ENCODE measurements around the gene ENKUR. TPM values are rescaled to one million over a fixed set of nuclear protein-coding genes. Genes with fewer than 3 reads are reported as not detected.
"Not testable (repeated sequence)": the region's sequence is repeated elsewhere in the genome, so short reads cannot be mapped to it uniquely, and the experiment has no call there.

ENKUR gene
- total RNA-seq, 1 experiment from 2014 or later, result 0.26 TPM

- no peak for DNase-seq (ENCODE audit: low read depth)
Measured at GRCh38 chr10:24979685-24980084, 36.3 kb downstream of the ENKUR start.

DNA sequence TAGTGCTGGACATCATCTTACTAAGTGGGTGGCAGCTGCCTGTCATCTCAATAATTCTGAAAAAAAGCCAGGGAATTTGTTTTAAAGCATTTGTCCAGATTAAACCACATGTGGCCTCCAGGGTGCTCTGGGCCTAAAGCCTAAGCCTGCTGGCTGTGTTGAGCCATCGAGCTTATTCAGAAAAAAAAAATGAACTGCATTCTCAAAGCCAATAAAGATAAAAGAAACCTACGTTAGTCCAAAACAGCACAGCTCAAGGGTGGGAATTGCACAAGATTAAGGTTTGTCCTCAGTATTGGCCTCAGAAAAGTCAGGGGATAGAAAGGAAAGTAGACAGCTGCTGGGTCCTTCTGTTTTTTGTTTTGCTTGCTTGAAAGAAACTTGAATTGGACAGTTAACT, 41.0 kb downstream of the ENKUR start:
- no peak for DNase-seq (ENCODE audit: low read depth)

DNA sequence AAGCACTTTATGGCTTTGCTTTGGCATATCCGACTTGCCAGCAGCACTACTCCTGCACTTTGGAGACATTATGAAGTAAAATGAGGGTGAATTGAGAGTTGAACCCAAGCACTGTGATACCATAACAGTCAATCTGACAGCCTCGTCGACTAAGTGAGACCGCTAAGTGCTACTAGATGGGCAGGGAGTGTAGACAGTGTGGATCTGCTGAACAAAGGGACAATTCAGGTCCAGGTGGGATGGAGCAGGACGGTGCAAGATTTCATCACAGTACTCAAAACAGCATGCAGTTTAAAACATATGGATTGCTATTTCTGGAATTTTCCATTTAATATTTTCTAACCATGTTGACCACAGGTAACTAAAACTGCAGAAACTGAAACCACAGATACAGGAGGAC, 42.8 kb downstream of the ENKUR start:
- no peak for DNase-seq (ENCODE audit: low read depth)

DNA sequence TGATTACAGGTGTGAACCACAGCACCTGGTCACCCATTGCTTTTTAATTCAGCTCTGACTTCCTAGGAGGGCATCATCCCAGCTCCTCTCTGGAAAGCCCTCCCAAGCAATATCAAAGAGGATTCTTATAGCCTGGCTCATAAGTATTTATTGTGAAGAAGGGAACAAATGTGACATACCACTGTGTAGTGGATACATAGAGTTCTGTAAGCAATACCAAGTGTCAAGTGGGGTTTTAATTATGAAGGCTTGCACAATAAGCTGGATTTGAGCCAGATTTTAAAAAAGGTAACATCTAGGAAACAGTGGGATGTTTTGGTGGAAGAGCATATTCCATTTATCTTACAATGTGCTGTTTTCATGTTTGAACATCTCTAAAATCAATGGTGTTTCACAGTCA, 44.6 kb downstream of the ENKUR start:
- no peak for DNase-seq (ENCODE audit: low read depth)

DNA sequence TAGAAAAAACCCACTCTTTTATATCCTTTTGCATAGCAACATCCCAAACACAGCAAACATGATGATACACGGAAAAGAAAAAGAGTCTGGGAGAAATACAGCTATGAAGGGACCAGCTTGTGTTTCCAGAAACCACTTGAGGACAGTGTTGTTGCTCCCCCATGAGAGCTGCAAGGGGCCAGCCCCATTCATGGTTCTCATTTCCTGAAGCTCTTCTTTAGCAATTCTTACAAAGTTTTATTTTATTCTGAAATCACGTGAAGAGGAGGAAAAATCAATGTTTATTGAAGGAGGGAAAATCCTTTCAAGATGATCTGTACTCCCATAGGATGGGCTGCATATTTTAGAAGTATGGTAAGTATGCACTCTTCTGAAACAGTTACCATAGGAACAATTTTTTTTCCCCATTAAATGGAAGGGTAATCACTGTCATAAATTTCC, 46.1 kb downstream of the ENKUR start:
- DNase-seq (ENCODE audit: low read depth), result no peak

DNA sequence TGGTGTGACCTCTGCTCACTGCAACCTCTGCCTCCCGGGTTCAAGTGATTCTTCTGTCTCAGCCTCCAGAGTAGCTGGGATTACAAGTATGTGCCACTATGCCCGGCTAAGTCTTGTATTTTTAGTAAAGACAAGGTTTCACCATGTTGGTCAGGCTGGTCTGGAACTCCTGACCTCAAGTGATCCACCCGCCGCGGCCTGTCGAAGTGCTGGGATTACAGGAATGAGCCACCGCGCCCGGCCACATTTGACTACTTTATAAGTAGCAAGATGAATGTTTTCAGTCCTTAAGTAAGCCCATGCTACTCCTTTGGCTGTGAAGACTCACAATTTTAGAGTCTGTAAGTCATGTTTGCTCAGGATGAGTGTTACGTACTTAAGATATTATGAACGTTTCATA, 47.0 kb downstream of the ENKUR start:
- not testable (repeated sequence) for DNase-seq (ENCODE audit: low read depth)

GRCh38 chr10:24968349-24968748, 47.6 kb downstream of the ENKUR start:
- no peak for DNase-seq (ENCODE audit: low read depth)

- no peak for DNase-seq (ENCODE audit: low read depth)
Measured at GRCh38 chr10:24966962-24967481, 48.9 kb downstream of the ENKUR start.

DNA sequence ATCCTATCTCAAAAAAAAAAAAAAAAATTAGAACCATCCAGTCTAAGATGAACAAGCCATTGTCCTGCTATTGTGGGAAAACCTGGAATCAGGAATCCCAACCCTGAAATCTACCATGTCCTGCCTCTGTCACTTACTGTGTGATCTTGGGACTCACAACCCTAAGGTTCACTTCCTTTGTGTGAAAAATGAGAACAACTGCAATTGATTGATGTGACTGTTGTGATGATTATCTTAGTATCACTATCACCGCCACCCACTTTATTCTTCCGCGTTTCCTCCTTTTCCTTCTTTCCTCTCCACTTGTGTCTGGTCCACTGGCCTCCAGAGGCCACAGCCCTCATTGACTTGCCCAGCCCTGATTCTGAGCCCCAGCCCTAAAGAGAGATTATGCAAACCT, 50.9 kb downstream of the ENKUR start:
- DNase-seq (ENCODE audit: low read depth), result no peak

DNA sequence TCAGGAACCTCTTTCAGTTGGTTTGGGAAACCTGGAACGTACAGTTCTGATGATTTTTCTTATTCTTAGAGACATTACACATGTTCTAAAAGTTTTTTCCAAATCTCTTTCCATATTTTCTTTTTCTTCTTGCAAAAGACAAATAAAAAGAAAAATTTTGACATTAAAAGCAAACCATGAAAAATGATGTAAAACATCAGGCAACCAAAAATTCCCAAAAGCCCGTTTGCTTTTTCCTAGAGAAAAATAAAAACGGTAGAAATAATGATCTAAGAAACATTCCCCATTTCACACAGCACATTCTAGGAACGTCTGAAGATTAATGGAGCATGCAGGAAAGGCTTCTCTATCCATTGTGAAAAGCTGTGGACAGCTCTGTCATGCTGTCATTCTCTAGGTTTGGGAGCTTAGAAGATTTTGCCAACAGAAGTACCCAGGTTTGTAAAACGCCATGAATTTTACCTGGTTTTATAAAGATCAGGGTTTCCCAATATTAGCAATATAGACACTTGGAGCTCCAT, 52.4 kb downstream of the ENKUR start:
- no peak for DNase-seq (ENCODE audit: low read depth)

DNA sequence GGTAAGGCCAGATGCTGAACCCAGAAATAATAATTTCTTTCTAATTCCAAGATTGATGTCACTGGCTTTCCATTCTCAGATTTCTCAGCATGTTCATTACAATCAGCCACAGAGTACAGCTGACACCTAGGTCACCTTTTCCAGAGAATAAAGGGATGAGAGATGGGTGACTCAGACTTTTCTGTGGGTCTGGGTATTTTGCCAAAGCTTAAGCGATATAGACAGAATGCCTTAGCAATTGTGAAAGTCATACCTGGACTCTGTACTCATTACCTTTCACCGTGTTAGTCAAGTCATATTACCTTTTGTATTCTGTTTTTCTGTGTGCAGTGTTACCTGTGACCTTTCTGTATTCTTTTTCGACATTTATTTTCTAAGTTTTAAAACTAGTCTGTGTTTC, 53.0 kb downstream of the ENKUR start:
- peak; percentile 83 for DNase-seq (ENCODE audit: low read depth)

GRCh38 chr10:24961582-24961981, 54.4 kb downstream of the ENKUR start:
- DNase-seq (ENCODE audit: low read depth), result no peak

GRCh38 chr10:24959382-24959730, 56.6 kb downstream of the ENKUR start:
- DNase-seq (ENCODE audit: low read depth), result no peak

DNA sequence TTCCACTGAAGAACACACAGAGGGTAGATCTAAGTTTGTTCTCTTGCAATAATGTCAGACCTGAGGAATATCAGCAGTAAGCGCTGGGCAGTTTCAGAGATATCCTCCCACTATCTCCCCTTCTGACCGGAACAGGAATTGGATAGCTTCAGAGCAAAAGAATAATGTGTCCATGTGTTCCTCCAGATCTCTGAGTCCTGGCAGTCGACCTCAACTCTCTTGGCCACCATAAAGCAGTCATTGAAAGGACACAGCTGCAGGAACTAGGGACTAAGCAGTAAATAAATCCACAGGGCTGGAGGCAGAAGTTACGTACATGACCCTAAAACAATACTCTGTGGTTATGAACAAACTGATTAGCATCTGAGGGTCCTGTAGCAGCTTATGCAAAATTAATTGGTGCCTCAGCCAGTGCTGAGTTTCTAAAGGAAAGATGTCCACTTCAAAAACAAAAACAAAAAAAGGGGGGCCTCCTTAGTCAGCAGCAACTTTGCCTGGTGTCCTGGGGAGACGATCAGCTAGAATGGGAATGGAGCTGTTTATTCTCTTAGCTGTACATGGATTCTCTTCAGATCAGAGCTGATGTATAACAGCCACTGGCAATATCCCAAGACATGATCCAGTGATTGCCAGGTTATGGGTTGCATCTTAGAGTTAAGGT, 57.1 kb downstream of the ENKUR start:
- peak; percentile 16 for DNase-seq (ENCODE audit: low read depth)

DNA sequence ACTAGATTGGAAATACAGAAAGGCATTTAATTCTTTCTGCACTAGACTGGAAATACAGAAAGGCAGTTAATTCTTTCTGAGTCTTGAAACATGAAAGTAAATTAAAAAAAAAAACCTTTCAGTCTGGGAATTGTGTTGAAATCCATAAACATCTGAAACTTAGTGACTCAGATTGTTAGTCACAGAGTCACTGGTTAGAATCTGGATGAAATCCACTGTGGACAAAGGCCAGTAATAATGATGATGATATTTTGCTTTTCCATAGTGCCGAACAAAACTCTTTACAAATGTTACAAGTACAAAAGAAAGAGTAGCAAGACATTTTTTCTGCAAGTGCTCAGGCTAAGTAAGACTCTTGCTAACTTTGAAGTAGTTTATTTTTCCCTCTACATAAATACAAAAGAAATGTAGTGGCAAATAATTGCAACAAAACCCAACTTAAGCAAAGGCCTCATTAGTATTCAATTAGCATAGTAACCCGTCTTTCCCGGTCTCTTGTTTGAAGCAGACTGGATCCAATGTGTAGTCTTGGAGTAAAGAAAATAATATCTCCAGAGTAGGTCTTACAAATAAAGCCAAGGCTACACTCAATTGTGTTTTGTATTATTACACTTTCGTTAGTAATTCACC, 57.8 kb downstream of the ENKUR start:
- peak; percentile 87 for DNase-seq (ENCODE audit: low read depth)

DNA sequence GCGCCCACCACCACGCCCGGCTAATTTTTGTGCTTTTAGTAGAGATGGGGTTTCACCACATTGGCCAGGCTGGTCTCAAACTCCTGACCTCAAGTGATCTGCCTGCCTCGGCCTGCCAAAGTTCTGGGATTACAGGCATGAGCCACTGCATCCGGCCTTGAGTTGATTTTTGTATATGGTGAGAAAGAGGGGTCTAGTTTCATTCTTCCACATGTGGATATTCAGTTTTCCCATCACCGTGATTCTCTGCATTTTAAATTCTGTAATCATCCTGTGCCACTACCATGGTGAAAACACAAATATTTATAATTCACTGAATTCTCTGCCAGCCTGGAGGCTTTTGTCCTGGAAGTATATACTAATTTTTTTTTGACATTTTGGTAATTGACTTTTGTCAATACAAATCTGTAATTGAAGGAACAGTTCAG, 58.3 kb downstream of the ENKUR start:
- peak; percentile 77 for DNase-seq (ENCODE audit: low read depth)

- DNase-seq (ENCODE audit: low read depth), result no peak
Measured at GRCh38 chr10:24953675-24954074, 62.3 kb downstream of the ENKUR start.

GRCh38 chr10:24952707-24953645, 63.0 kb downstream of the ENKUR start:
- no peak for DNase-seq (ENCODE audit: low read depth)

DNA sequence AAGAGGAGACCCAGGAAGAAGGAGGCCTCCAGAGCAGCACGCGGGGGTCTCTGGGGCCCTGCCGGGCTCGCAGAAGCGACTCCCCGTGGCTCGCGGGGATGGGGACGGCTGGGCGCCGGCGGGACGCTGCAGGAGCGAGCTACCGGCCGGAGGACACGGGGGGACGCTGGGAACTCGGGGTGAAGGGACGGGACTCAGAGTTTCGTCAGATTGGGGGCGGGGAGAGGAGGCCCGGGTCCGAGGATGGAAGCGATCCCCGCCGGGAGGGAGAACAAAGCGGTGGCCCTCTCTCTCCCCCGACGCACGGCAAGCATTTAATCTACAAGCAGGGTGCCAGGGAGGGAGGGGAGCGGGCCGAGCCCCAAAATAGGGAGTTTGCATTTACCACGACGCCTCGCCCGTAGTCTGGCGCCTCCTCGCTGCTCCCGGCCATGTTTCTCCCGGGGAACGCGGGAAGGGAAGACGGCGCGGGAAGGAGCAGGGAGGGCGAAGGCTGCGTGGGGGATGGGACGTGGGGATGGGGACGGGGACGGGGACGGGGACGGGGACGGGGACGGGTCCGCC, 63.7 kb downstream of the ENKUR start, which contains the start of gene PRTFDC1:
Gene PRTFDC1 (minus strand): TSS at position 464 of the 564 bp plus-strand sequence. CDS start 31 bp downstream, at position 433.
- no peak for DNase-seq (ENCODE audit: low read depth)

- no peak for DNase-seq (ENCODE audit: low read depth)
Measured at GRCh38 chr10:24951201-24952142, 64.5 kb downstream of the ENKUR start.
